Astrocyte of the cerebellum (primary cell): ENCODE measurements around the gene SLIT3.

ENCODE experiments used
- DNase-seq: peaks from one replicate; pipeline ENCODE4 v3.0.0-alpha.2; 2011; ENCODE audit warnings: low read depth
- H3K4me3 ChIP-seq: 2 replicates; pipeline ENCODE4 v1.5.1; 2011; ENCODE audit warnings: mild to moderate bottlenecking, low read depth, low read length, moderate library complexity
- in situ Hi-C: cut with HindIII; loops from 2 replicates; pipeline ENCODE4 v1.10.0; 2017; ENCODE audit warnings: low sequenced_read_pairs
- TF ChIP-seq, protein P1 (sequence below): IDR thresholded peaks from 2 replicates; pipeline ENCODE4 v1.5.1; 2012; ENCODE audit warnings: low read length, low read depth, moderate library complexity, mild to moderate bottlenecking; ENCODE audit errors: missing control alignments

The SLIT3 gene

DNA sequence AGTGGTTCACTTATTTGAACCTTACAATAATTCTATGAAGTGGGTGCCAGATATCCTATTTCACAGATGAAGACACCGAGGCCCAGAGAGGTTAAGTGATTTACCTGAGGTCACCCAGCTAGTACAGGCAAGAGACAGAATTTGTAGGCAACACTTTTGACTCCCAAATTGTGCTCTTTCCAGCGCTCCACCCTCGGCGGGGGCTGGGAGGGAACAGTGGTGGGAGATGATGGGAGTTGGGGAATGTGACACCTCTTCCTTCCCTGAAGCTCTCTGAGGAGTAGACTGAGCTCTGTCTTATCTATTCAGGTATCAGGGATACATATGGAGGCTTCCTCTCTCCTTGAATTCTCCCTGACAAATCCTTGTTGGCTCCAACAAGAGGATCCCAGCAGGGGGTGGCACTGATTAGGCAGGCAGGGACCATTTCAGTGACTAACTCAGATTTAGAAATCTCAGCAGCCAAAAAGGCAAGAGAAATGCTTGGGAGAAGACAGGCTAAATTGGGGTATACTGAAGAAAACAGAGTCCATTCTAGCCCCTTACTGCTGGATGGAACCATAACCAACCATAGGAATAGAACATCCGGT lies 626.0 kb downstream of the SLIT3 start:
- no peak overlapping the region for H3K4me3 ChIP-seq
- in situ Hi-C loops, result loop anchor here (25.0 kb wide), 1 partner anchor 862 kb away; no protein-coding TSS in a partner anchor
- no peak for DNase-seq
- TF ChIP-seq, protein P1, sequence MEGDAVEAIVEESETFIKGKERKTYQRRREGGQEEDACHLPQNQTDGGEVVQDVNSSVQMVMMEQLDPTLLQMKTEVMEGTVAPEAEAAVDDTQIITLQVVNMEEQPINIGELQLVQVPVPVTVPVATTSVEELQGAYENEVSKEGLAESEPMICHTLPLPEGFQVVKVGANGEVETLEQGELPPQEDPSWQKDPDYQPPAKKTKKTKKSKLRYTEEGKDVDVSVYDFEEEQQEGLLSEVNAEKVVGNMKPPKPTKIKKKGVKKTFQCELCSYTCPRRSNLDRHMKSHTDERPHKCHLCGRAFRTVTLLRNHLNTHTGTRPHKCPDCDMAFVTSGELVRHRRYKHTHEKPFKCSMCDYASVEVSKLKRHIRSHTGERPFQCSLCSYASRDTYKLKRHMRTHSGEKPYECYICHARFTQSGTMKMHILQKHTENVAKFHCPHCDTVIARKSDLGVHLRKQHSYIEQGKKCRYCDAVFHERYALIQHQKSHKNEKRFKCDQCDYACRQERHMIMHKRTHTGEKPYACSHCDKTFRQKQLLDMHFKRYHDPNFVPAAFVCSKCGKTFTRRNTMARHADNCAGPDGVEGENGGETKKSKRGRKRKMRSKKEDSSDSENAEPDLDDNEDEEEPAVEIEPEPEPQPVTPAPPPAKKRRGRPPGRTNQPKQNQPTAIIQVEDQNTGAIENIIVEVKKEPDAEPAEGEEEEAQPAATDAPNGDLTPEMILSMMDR, result no peak

DNA sequence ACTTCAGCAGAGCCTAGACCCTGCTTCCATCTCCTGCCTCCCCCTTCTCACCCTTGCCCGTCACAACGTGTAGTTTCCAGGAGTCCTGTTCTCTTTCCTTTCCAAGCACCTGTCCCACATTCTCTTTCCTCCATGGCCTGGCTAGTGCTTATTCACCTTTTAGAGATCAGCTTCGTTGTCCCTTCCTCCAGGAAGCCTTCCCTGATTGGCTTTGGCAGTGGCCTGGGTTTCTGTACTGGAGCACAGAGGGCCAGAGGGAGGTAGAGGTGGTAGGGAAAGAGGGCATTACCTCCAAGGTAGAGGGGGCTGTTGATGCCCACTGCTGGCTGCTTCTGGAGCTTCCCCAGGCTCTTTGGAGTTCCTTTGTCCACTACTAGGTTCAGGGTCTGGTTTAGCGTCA lies 628.1 kb downstream of the SLIT3 start:
- TF ChIP-seq, protein P1, result no peak
- in situ Hi-C loops, result no loop called here
- no peak overlapping the region for H3K4me3 ChIP-seq
- no peak for DNase-seq

DNA sequence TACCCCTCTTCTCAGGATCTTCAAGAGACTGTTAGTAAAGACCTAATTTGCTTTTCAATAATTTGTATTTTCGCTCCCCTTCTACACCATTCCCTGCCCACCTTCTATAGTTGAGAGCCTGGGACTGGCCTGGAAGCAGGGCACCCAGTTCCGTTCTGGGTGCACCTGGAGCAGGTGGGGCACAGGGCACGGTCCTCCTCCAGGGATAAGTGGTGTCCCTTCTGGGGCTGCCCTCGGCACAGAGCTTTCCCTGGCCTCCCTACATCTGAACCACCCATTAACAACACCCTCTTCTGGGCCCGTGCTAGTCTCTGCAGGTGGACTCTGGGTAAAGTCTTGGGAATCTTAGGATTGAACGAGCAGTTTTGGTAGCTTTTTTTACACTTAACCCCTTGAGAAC lies 628.9 kb downstream of the SLIT3 start:
- TF ChIP-seq, protein P1, result no peak
- H3K4me3 ChIP-seq, result no peak overlapping the region
- in situ Hi-C loops, result no loop called here
- no peak for DNase-seq

DNA sequence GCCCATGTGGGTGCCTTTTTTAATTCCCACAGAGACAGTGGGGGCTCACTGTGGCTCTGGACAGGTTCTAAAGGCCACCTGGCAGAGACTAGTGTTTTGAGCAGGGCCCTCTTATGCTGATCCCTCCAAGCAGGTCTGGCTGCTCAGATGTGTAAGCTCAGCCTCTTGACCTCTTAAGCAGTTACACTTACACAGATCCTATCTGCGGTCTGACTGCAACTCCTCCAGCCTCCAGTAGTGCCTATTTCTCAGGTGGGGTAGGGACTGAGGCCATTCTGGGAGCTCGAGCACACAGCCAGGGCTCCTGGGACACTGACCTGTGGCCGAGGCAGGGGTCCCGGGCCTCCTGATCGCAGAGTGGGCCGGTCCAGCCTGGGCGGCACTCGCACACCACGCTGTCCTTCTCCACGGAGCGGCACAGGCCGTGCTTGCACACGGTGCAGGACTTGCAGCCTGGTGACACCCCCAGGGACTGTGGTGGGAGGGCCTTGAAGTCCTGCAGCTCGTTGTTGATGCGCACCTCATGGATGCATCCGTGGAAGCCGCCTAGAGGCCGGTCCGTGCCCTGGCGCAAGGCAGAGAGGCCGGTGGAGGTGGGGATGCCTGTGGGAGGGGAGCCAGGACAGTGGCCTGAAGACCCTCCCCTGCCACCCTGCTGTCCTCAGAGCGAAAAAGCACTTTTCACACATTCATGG lies 629.9 kb downstream of the SLIT3 start:
- DNase-seq, result no peak
- TF ChIP-seq, protein P1, result no peak
- in situ Hi-C loops, result no loop called here
- H3K4me3 ChIP-seq, result no peak overlapping the region

DNA sequence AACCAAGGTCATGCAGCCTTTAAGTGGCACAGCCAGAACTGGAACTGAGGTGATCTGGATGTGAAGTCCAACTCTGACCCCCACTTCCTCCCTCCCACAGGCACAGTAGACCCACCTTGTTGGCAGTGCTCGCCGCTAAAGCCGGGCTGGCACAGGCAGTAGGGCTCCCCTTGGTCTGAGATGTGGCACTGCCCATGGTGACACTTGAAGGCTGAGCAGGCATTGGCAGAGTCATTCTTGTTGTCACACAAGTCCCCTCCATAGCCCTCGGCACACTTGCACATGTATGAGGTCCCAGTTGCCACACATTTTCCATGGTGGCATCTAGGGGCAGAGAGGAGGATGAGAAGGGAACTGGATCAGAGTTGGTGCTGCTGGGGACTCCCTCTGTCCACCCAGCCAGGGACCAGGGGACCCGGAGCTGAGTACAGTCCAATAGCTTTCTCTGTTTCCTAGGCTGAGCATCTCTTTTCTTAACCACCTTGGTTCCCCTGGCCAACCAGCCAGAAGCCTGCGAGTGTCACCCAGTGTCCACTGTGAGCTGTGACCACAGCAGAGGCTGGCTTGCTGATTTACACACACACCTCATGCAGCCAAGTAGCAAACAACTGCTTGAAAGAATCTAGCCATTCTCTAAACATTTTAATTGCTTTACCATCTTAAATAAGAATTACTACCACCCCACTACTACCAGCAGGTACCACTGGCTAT lies 631.1 kb downstream of the SLIT3 start:
- no peak for DNase-seq
- in situ Hi-C loops, result no loop called here
- H3K4me3 ChIP-seq, result no peak overlapping the region
- TF ChIP-seq, protein P1, result no peak

DNA sequence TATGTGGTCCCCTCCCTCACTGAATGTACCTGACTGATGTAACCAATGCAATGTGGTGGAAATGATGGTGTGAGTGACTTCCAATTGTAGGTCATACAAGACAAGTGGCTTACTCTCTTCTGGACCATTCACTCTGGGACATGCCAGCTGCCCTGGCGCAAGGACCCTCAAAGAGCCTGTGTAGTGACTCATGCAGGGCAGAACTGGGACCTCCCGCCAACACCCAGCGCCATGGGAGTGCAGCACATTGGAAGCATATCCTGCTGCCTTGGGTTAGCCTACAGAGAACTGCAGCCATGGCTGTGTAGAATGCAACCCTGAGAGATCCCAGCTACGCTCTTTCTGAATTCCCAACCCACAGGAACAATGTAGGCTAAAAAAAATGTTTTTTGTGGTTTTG lies 631.8 kb downstream of the SLIT3 start:
- in situ Hi-C loops, result no loop called here
- DNase-seq, result no peak
- H3K4me3 ChIP-seq, result no peak overlapping the region
- TF ChIP-seq, protein P1, result no peak
